NCI-H146 treated with DMSO at 0.1 percent for 48 hours (cell line): ENCODE data around the gene TMEM239.
"Not testable (repeated sequence)": the region's sequence is repeated elsewhere in the genome, so short reads cannot be mapped to it uniquely, and the experiment has no call there.

ENCODE experiments used
- DNase-seq: peaks from one replicate; lab custom pipeline; 2025; ENCODE audit not compliant: unreplicated experiment; lab: John Stamatoyannopoulos, UW

TMEM239 gene

GRCh38 chr20:2820084-2820895, 4.1 kb downstream of the TMEM239 start:
- no peak for DNase-seq

- DNase-seq: no peak
Observed at GRCh38 chr20:2820896-2821869, 5.0 kb downstream of the TMEM239 start.

- no peak for DNase-seq
Observed at GRCh38 chr20:2822073-2822472, 5.9 kb downstream of the TMEM239 start.

- DNase-seq: no peak
Observed at GRCh38 chr20:2825761-2826160, 9.6 kb downstream of the TMEM239 start.

- DNase-seq: no peak
Observed at GRCh38 chr20:2826655-2827054, 10.5 kb downstream of the TMEM239 start.

- DNase-seq: no peak
Observed at GRCh38 chr20:2829376-2829775, 13.2 kb downstream of the TMEM239 start.

GRCh38 chr20:2831206-2831605, 15.0 kb downstream of the TMEM239 start:
- not testable (repeated sequence) for DNase-seq

GRCh38 chr20:2833761-2834160, 17.6 kb downstream of the TMEM239 start:
- no peak for DNase-seq

GRCh38 chr20:2834401-2835110, 18.4 kb downstream of the TMEM239 start:
- DNase-seq: no peak

- DNase-seq: no peak
Observed at GRCh38 chr20:2835331-2835796, 19.2 kb downstream of the TMEM239 start.

GRCh38 chr20:2836035-2836434, 19.9 kb downstream of the TMEM239 start:
- no peak for DNase-seq

GRCh38 chr20:2837221-2837960, 21.2 kb downstream of the TMEM239 start:
- no peak for DNase-seq

GRCh38 chr20:2838170-2838797, 22.1 kb downstream of the TMEM239 start:
- no peak for DNase-seq

- DNase-seq: no peak
Observed at GRCh38 chr20:2838847-2839671, 22.9 kb downstream of the TMEM239 start.

- no peak for DNase-seq
Observed at GRCh38 chr20:2839732-2840137, 23.6 kb downstream of the TMEM239 start.

- peak; percentile 59 for DNase-seq
Observed at GRCh38 chr20:2840138-2840966, 24.2 kb downstream of the TMEM239 start, which contains the start of the genes PCED1A and VPS16. Gene PCED1A (minus strand): TSS chr20:2840655. CDS start chr20:2839912, 743 bp downstream. Gene VPS16 (plus strand): TSS chr20:2840745. CDS start chr20:2840775, 30 bp downstream.

- DNase-seq: no peak
Observed at GRCh38 chr20:2840967-2841531, 24.9 kb downstream of the TMEM239 start.

- no peak for DNase-seq
Observed at GRCh38 chr20:2845607-2846006, 29.4 kb downstream of the TMEM239 start.
